NCI-H524 treated with DMSO at 0.1 percent for 48 hours (cell line): ENCODE measurements around the gene PPP1R14D.

ENCODE experiments used
- DNase-seq: peaks from one replicate; lab custom pipeline; 2025; lab: John Stamatoyannopoulos, UW

Gene PPP1R14D

DNA sequence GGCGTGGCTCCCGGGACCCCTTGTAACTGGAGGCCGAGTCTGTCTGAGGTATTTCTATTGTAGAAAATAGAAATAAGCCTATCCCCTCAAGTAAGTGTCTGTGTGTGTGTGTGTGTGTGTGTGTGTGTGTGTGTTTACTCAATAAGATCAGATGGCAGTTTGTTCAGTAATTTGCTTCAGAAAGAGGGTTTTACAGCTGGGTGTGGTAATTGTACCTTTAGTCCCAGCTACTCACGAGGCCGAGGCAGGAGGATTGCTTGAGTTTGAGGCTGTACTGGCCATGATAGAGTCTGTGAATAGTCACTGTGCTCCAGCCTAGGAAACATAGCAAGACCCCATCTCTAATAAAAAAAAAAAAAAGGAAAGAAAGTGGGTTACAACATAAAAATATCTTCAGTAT lies 24.0 kb upstream of the PPP1R14D start:
- DNase-seq: no peak

DNA sequence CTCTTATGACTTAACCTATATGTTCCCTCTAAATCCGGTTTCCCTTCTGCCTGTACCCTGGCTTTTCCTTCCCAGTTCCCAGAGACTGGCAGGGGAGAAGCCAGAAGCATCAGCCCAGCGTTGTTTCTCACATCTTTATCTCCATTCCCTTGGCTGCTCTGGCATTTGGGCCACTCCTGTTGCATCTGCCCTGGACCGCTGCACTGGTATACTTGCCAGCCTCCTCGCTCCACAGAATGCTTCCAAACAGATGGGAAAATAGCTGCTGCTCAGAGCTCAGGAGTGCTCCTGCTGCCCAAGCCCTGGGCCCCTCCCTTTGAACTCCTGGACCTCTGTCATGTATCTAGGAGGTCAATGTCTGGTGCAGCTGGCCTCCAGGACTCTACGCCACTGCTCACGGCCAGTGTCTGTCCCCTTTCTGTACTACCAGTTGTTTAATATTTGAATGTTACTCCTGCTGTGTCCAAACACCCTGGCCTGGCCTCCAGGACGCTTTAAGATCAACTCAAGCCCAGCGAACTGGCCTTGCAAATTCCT lies 22.1 kb upstream of the PPP1R14D start:
- DNase-seq: no peak

DNA sequence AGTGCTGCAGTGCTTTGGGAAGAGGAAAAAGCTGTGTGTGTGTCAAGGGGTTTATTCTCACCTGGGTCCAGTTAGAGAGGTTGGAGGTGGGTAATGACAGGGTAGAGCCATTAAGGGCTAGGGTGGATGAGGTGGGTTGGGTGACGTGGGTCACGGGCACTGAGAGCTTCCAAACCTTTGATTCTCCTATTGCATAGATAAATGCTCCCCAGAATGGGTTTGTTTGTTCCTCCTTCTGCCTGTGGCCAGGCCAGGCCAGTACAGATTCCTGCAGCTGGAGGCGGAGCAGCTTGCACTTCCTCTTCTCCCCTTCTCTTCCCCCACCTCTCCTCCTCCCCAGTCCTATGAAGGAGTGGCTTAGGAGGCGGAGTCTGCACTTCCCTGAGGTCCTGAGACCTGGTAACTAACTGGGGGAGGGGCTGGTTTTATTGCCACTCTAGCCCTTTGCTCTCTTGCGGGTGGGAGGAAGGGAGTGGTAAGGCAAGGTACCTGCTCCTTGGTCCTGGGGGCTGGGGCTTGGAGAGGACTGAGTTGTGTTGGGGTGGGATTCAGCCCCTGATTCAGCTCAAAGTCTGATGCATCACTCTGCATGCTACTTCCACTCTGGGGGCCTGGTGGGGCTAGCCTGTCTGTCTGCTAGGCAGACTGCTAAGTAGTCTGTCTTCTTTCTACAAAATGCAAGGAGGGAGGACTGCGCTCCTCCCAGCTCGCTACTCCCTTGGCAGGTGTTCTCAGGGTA lies 18.9 kb upstream of the PPP1R14D start:
- no peak for DNase-seq

DNA sequence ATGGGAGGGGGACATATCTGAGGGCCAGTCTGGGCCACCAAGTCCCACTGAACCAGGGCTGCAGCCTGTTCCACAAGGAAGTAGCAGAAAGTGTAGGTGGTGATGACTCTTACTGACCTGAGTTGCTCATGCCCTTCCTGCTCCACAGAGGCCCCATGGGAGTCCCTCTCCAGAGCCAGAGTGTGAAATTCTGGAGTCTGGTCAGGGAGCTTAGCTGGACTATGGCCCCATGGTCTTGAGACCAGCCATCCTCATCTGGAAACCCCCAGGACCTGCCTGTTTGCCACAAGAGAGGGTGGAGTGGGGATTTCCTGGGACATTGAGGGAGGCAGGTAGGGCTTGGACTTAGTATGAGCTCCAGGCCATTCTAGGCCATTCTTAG lies 18.3 kb upstream of the PPP1R14D start:
- DNase-seq: no peak

DNA sequence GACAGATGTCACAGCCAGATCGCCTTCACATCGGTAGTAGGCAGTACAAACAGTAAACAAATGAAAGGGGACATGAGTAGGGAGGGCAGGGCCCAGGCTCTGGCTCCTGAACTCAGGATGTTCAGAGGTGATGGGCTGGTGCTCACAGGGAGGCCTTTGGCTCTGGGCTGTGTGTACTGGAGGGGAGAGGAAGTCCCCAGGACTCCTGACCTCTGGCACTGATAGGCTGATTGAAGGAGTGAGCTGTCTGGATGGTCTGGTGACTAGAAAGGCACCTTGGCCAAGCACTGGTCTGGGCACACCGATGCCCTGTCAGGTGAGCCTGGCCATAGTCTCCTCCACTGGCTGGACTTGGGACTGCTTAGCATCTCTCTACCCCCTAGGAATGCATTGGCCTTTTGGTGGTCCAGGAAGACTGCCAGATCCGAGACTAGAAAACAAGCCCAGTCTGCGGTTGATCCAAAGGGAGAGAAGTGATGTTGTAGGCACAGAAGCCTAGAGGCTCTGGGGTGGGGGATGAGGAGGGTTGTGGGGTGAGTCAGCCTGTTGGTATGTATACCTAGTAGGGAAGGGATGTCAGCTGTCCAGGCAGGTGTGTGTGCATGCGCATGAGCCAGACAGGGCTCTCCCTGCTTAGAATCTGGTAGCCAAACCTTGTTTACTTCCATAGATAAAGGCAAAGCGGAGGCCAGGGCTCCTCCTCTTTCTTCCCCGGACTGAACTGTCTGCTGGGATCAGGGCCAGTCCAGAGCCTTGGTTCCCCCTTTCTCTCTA lies 17.2 kb upstream of the PPP1R14D start:
- no peak for DNase-seq

DNA sequence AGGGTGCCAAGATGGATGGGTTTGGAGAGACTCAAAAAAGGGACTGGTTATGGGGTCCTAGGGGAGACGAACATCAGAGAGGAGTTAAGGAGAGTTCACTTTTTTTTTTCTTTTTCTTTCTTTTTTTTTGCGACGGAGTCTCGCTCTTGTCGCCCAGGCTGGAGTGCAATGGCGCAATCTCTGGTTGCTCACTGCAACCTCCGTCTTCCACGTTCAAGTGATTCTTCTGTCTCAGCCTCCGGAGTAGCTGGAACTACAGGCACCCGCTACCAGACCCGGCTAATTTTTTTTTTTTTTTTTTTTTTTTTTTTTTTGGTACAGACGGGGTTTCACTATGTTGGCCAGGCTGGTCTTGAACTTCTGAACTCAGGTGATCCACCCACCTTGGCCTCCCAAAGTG lies 16.5 kb upstream of the PPP1R14D start:
- no peak for DNase-seq

DNA sequence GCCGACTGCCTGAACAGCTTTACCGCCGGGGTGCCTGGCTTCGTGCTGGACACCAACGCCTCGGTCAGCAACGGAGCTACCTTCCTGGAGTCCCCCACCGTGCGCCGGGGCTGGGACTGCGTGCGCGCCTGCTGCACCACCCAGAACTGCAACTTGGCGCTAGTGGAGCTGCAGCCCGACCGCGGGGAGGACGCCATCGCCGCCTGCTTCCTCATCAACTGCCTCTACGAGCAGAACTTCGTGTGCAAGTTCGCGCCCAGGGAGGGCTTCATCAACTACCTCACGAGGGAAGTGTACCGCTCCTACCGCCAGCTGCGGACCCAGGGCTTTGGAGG lies 16.2 kb upstream of the PPP1R14D start:
- DNase-seq: no peak

DNA sequence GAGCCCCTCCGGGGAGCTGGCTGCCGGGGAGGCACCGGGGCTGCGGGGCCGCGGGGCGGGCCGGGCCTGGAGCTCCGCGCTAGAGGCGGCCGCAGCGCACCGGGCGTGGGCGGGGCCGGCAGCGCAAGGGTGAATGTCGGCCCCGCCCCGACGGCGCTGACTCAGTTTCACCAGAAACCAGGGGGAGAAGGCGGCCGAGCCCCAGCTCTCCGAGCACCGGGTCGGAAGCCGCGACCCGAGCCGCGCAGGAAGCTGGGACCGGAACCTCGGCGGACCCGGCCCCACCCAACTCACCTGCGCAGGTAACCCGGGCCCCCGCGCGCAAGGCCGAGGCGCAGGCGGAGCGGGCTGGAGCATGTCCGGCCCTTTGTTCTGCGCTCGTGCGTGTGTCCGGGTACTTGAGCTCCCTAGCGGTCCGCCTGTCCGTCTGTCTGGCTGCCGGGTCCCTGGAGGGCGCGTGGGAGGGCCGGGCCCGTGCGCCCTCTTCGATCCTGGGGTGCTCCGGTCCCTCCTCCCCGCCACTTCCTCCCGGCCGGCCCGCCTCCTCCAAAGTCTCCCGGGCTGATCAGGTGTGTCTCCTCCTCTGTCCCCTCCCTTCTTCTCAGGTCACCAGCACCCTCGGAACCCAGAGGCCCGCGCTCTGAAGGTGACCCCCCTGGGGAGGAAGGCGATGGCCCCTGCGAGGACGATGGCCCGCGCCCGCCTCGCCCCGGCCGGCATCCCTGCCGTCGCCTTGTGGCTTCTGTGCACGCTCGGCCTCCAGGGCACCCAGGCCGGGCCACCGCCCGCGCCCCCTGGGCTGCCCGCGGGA lies 15.6 kb upstream of the PPP1R14D start, which contains the start of gene SPINT1:
TSS of gene SPINT1 (plus strand) at position 164 of the 811 bp plus-strand sequence. CDS start at position 671, 507 bp downstream.
- no peak for DNase-seq

DNA sequence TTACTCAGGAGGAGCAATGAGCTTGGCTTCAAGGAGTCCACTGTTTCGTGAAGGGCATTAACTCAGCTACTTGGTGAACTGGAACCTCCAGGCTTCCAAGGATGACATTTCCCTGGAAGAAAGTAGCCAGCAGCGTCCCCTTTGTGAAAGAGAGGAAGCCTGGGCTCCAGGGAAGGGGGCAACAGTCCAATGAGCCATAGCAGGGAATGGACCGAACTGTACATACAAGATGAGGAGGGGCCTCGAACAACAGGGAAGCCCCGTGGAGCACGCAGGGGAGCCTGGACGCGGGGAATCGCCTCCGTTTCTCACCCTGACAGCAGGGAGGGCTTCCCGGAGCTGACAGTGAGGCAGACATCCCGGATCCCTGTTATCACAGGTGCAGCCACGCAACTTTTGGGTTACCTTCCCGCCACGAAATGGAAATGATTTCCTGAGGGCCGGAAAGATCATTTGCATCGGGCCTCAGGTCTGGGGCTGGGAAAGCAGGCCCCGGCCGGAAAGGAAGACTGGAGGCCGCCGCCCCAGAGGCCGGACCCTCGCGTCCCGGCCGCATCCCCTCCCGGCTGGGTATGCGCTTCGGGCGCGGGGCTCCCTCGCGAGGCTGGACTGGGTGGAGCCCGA lies 14.9 kb upstream of the PPP1R14D start:
- no peak for DNase-seq

DNA sequence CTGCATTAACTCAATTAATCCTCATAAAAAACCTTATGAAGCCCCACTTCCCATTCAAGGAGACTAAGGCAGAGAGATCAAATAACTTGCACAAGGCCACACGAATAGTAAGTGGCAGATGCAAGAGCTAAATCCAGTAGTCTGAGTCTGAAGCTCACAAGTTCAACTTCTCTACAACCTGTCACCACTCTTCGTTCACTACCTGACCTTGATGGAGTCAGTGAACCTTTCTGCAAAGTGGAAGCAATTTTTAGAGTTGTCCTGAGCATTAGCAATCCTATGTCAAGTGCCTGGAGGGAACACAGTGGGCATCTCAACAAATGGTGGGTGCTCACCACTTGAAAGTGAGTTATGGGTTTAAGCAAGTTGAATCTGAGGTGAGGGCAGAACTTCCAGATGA lies 13.2 kb upstream of the PPP1R14D start:
- no peak for DNase-seq

DNA sequence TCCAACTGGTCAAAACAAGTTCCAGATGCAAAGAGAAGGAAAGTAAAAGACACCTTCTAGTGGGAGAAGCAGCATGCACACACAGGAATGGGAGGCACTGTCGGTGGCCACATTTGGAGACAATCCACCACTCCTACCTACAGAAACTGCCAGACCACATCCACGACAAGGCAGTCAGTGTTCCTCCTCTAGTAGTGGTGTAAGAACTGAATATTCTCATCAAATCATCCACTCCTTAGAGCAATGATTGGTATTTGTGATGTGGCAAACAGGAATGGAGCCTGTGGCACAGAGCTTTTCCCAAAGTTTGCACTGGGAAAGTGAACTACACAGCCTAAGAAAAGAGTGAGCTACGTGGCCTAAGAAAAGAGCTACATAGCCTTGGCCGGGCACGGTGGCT lies 10.2 kb upstream of the PPP1R14D start:
- no peak for DNase-seq

DNA sequence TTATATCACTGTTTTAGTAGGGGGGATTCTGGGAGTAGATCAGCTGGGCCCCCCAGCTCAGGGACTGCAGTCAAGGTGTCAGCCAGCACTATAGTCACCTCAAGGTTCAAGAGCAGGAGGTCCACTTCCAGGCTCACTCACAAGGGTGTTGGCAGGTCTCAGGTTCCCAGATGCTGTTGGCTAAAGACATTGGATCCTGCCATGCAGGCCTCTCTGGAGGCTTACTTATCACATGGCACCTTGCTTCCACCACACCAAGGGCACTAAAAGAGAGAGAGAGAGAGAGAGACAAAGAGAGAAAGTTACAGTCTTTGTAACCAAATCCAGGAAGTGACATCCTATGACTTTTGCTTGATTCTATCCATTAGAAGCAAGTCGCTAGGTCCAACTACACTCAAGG lies 7.5 kb upstream of the PPP1R14D start:
- DNase-seq: no peak

DNA sequence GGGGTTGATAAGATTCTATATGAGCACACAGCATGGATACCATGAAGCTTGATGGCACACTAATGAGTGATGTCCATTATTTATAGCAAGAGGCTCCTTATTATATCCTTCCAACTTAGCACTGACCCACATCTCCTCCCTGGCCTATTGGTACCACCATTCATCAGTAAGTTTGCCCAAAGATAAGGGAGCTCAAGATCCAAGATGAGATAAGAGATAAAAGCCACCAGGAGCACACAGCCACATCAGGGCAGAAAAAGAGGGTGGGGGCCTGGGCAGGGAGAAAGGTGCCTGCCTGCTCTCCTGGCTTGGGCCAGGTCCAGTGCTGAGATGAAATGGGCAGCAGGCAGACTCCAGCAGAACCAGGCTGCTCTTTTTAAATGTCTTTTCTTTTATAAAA lies 4.4 kb upstream of the PPP1R14D start:
- no peak for DNase-seq

DNA sequence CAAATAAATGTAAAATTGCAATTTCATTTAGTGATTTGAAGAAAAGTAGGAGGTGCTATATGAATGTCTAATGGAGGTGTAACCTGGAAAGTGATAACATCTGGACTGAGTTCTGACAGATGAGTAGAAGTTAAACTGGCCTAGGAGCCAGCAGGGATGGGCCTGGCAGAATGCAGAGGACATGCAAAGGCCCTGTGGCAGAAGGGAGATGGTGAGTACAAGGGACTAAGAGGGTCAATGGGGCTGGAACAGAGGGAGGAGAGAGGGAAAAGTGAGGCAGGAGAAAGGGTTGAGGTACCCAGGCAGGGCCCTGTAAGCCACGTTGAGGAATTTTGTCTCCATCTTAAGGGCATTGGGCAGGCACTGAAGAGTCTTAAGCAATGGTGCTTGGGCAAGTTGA lies 3.4 kb upstream of the PPP1R14D start:
- no peak for DNase-seq

DNA sequence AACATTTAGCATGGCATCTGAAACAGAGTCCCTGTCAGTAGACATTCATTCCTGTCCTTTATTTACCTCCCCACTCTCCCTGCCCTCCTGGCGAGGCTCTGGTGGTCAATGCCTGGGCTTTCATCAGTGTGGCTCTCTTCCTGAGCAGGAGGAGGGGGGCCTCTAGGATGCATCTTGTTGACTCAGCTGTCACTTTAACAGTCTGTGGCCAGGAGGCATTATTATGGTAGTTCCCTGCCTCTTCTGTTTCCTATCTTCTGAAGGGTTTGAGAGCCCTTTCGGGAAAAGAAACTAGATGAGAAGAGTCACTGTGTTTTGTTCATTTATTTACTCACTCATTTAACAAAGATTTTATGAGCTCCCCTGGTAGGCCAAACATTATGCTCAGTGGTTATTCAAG lies 2.4 kb upstream of the PPP1R14D start:
- DNase-seq: no peak

DNA sequence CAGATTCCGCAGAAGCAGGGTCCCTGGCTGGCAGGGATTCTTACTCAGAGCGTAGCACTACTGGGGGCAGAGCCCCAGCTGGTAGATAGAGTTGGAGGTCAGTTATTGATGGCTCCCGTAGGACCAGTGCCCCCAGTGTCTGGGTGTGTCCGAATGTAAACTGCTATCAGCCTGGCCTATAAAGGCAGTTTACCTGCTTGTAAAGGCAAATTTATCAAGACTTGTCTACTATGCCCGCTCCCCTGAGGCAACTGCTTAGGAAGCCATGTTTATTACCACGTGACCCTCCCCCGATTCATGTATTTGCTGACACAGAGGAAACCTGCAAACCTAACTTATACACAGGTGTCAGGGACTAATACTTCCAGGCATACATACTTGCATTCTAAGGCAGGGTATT lies 607 bp upstream of the PPP1R14D start:
- DNase-seq: no peak

DNA sequence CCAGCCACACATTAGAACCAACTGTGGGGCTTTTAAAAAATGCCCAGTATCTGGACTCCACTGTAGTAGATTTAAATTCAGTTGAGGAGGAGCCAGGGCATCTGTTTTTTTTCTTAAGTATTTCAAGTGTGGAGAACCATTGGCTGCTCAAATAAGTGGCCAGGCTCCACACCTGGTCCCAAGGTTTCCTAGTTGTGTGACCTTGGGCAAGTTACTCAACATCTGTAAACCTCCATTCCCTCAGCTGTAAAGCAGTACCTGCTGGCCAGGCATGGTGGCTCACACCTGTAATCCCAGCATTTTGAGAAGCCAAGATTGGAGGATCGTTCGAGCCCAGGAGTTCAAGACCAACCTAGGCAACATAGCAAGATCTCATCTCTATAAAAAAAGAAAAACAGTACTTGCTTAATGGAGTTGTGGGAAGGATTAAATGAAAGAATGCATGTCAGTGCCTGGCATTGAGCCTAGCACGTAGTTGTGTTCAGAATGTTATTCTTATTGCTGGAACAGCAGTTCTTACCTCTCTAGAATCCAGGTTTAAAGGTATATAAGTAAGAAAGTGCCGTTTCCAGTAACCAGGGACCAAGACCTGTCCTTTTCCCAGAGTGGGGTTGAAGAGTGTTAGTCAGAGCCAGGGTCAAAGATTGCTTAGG lies 2.0 kb downstream of the PPP1R14D start:
- DNase-seq: no peak

DNA sequence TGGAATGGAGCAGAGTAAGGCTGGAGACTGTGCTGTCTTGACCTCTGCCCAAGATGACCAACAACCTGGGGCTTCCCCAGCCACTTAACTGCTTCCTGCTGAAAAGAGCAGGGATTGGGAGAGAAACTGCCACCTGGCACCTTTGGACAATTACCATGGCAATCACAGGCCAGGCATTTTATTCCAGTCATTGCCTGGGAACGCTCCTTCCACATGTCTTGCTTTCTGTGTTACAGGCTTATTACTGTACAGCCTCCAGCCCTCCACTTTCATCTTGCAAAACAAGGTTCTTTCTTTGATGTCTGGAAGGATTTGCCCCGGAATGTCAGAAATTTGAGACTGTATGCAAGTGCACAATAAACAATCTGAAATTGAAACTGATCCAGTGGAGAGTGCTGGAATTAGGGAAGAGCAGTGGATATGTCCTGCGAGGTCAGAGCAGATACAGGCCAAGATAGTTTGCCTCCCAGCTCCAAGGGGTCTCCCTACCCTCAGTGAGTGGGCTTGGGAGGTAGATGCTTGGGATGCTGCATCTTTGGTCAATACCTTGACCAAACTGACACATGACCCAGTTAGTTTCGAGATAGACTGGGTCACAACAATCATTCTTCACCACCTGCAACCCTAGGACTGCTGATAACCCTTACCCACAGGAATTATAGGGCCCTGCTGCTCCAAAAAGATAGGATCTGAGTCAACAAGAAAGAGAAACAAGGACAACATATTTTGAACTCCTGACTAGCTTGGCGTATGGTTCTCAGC lies 2.7 kb downstream of the PPP1R14D start:
- DNase-seq: no peak

DNA sequence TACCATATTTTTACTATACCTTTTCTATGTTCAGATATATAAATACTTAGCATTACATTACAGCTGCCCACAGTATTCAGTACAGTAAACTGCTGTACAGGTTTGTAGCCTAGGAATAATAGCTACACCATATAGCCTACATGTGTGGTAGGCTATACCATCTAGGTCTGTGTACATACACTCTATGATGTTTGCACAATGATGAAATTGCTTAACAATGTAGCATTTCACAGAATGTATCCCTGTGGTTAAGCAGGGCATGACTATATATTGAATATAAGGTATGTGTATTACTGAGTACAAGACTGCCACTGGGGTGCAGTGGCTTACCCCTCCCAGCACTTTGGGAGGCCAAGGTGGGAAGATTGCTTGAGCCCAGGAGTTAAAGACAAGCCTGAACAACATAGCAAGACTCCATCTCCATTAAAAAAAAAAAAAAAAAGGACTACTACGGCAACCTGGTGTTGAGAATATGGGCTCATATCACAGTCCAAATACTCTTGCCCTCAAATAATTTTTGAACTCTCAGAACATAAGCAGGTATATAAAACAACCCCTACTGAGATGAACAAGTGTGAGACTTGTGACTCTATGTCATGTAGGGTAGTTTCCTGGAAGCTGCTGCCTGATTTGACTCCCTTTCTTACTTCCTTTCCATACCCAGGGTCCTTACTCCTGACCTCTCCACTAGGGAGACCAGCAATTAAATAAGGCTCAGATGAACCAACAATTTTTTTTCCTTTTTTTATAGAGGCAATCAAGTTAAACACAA lies 4.8 kb downstream of the PPP1R14D start:
- DNase-seq: no peak

DNA sequence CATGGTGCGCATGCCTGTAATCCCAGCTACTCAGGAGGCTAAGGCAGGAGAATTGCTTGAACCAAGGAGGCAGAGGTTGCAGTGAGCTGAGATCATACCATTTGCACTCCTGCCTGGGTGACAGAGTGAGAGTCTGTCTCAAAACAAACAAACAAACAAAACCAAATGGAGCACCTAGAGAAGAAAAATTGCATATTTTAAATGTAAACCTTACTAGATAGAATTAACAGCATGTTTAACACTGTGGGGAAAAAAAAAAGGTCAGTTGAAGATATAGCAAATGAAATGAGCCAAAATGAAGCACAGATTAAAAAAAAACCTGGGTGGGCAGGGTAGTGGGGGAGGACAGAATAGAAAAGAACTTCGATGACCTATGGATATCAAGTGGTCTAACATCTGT lies 7.3 kb downstream of the PPP1R14D start:
- no peak for DNase-seq
